ENCODE measurements around the gene SLC35G4. TPM values are rescaled to one million over a fixed set of nuclear protein-coding genes. Genes with fewer than 3 reads are reported as not detected.

SLC35G4 gene
- total RNA-seq, 1 experiment from 2014 or later, result not detected

GRCh38 chr18:11649839-11650238 lies 40.4 kb downstream of the SLC35G4 start:
- Histone ChIP-seq H3K18ac (ENCODE audit: insufficient read length, low read depth, low read length) (no peak overlapping the region), H4K5ac (ENCODE audit: insufficient read length, low read depth, low read length) (no peak overlapping the region), H3K27ac (ENCODE audit: insufficient read length, low read depth, low read length) (no peak overlapping the region), H2BK12ac (ENCODE audit: insufficient read length, low read depth, low read length) (no peak overlapping the region), H4K20me1 (ENCODE audit: control insufficient read depth, insufficient read depth, insufficient read length) (peaks cover 2% of the 10 kb centered on the region), H3K14ac (ENCODE audit: insufficient read depth, low read length) (no peak overlapping the region), H2BK5ac (ENCODE audit: insufficient read length, low read length) (no peak overlapping the region), H3K79me2 (ENCODE audit: insufficient read depth, low read length) (no peaks in the 10 kb centered on the region), H3K79me1 (ENCODE audit: insufficient read depth, low read depth, low read length, poor library complexity, severe bottlenecking) (no peaks in the 10 kb centered on the region), H2BK120ac (ENCODE audit: low read depth, low read length, poor library complexity, severe bottlenecking) (no peak overlapping the region), H4K91ac (ENCODE audit: insufficient read length, low read depth, low read length) (no peak overlapping the region), H2BK15ac (ENCODE audit: low read depth, low read length) (no peak overlapping the region), H3K56ac (ENCODE audit: insufficient read length, low read depth, low read length) (no peak overlapping the region), H2BK20ac (ENCODE audit: low read depth, low read length, poor library complexity, severe bottlenecking) (no peak overlapping the region), H3K9ac (ENCODE audit: extremely low read depth, insufficient read length, low read length) (no peak overlapping the region), H3K4me1 (ENCODE audit: insufficient read depth, low read length) (no peaks in the 10 kb centered on the region), H3K4ac (ENCODE audit: low read depth, low read length) (no peak overlapping the region), H3K23ac (ENCODE audit: insufficient read length, low read depth, low read length) (no peak overlapping the region), H3K27me3 (ENCODE audit: insufficient read depth, low read length) (no peaks in the 10 kb centered on the region), H2AFZ (ENCODE audit: low read length) (no peak overlapping the region), H3K9me3 (ENCODE audit: control insufficient read depth, low read depth, low read length) (no peaks in the 10 kb centered on the region), H3K23me2 (ENCODE audit: insufficient read length, low read depth, low read length, poor library complexity, severe bottlenecking) (no peaks in the 10 kb centered on the region), H3K4me2 (ENCODE audit: insufficient read depth, insufficient read length, low read length) (no peak overlapping the region), H2AK5ac (ENCODE audit: insufficient read length, low read length) (no peak overlapping the region), H3T11ph (ENCODE audit: low read length) (no peak overlapping the region), H4K8ac (replicated peaks; ENCODE audit: insufficient read length, low read depth, low read length) (no peak overlapping the region)
- Mint-ChIP-seq H3K9me3 (peaks cover 17 to 22% of the 10 kb centered on the region in 2 experiments), H3K4me3 (no peak overlapping the region), H3K4me1 (no peaks in the 10 kb centered on the region), H3K36me3 (ENCODE audit: insufficient read depth in 1 of 3, low read depth in 3 of 3) (peaks cover 2 to 9% (median 5%) of the 10 kb centered on the region in 3 experiments; a peak in 5 of 7 replicates), H3K27ac (no peak overlapping the region), H3K27me3 (ENCODE audit: low read depth) (peaks cover 14% of the 10 kb centered on the region)
- no peak for TF ChIP-seq CTCF (conservative IDR thresholded peaks at IDR 0.05)
- WGBS (ENCODE audit: extremely low coverage, insufficient read length, low lambda C conversion rate), result no CpG with 5 or more reads among the region's 4 CpGs
- peak; percentile 4 for DNase-seq
